ENCODE data around the gene FGF4.

Gene FGF4

GRCh38 chr11:69760319-69760718 is 14.8 kb downstream of the FGF4 start:
- no peak overlapping the region for H3K4me3 ChIP-seq (ENCODE audit: control insufficient read depth, low read depth, low read length)
- no peak for DNase-seq (ENCODE audit: low read depth)
- TF ChIP-seq, protein P1, sequence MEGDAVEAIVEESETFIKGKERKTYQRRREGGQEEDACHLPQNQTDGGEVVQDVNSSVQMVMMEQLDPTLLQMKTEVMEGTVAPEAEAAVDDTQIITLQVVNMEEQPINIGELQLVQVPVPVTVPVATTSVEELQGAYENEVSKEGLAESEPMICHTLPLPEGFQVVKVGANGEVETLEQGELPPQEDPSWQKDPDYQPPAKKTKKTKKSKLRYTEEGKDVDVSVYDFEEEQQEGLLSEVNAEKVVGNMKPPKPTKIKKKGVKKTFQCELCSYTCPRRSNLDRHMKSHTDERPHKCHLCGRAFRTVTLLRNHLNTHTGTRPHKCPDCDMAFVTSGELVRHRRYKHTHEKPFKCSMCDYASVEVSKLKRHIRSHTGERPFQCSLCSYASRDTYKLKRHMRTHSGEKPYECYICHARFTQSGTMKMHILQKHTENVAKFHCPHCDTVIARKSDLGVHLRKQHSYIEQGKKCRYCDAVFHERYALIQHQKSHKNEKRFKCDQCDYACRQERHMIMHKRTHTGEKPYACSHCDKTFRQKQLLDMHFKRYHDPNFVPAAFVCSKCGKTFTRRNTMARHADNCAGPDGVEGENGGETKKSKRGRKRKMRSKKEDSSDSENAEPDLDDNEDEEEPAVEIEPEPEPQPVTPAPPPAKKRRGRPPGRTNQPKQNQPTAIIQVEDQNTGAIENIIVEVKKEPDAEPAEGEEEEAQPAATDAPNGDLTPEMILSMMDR (IDR thresholded peaks at IDR 0.05; ENCODE audit: control insufficient read depth, insufficient read depth, low read depth, low read length, missing control alignments): no peak

GRCh38 chr11:69752890-69753289 is 22.3 kb downstream of the FGF4 start:
- DNase-seq (ENCODE audit: low read depth): no peak
- no peak overlapping the region for H3K4me3 ChIP-seq (ENCODE audit: control insufficient read depth, low read depth, low read length)
- TF ChIP-seq, protein P1 (IDR thresholded peaks at IDR 0.05; ENCODE audit: control insufficient read depth, insufficient read depth, low read depth, low read length, missing control alignments): no peak

GRCh38 chr11:69750875-69751597 is 24.1 kb downstream of the FGF4 start:
- DNase-seq (ENCODE audit: low read depth): no peak
- TF ChIP-seq, protein P1 (IDR thresholded peaks at IDR 0.05; ENCODE audit: control insufficient read depth, insufficient read depth, low read depth, low read length, missing control alignments): no peak
- H3K4me3 ChIP-seq (ENCODE audit: control insufficient read depth, low read depth, low read length): no peak overlapping the region

DNA sequence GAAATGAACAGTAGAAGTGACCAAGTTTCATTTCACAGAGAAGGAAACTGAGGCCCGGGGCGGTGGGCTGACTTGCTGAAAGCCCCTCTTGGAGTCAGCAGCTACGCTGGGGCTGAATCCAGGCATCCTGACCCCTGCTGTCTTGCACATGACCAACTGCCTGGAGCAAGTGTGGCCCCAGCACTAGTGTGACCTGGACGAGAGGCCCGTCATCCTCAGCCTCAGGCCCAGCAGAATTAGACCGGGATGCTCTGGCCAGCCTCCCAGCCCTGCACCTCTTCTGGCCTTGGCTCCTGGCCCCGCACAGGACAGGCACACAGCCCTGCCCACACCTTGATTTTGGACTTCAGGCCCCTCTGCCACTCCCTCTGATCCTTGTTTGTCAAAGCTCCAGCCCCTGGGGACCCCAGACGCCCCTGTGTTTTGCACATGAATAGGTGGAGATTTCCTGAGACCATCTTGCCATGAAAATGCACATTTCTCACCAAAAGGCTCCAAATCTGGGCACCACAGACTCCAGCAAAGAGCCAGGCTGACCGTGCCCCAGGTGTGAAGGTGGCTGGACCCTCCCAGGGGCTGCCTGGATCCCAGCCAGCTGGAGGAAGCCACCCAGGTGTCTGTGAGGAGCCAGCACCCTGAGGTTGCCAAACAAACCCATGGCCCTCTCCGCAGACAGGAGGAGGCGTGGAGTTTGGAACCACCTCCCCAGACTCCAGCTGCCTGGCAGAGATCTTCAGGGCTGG is 24.9 kb downstream of the FGF4 start:
- DNase-seq (ENCODE audit: low read depth): no peak
- H3K4me3 ChIP-seq (ENCODE audit: control insufficient read depth, low read depth, low read length): no peak overlapping the region
- TF ChIP-seq, protein P1 (IDR thresholded peaks at IDR 0.05; ENCODE audit: control insufficient read depth, insufficient read depth, low read depth, low read length, missing control alignments): no peak

- TF ChIP-seq, protein P1 (IDR thresholded peaks at IDR 0.05; ENCODE audit: control insufficient read depth, insufficient read depth, low read depth, low read length, missing control alignments): no peak
- no peak overlapping the region for H3K4me3 ChIP-seq (ENCODE audit: control insufficient read depth, low read depth, low read length)
- no peak for DNase-seq (ENCODE audit: low read depth)
Measured at GRCh38 chr11:69748637-69749036, 26.5 kb downstream of the FGF4 start.

DNA sequence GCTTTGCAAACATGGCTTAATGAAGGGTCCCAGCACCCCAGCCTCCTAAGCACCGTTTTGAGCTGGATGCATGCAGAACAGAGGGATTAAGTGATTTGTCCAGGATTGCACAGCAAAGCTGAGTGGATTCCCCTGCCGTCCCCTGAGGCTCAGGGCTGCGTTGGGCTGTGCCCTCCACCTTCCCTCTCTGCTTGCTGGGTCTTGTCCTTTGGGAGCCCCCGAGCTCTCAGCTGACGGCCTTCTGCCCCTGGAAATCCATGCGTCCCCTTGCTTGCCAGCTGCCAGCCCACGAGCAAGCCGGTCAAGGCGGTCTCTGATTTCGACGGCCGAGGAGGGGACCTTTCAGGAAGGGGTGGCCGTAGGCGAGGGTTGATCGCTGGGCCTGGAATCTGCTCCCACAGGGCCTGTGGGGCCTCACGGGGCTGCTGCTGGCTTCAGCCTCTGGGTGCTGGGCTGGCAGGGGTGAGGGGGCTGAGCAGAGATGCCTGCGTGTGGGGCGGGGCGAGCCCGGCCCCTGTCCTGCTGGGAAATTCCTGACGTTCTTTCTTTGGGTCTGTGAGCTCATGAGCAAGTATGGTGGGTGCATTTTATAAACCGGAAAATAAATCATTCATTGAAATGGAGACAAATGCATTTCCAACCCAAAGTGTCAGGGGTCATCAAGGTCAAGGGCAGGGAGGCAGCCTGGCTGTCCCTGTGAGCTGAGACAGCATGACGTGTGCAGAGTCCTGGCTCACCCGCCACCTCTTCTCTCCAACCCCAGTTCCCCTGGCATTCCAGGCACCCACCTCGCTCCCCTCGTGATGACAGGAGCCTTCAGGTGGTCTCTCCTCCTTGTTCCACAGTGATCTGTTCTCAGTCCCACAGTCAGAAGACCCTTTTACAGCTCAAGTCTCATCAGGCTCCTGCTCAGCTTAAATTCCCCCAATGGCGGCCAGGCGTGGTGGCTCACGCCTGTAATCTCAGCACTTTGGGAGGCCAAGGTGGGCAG is 28.1 kb downstream of the FGF4 start:
- TF ChIP-seq, protein P1 (IDR thresholded peaks at IDR 0.05; ENCODE audit: control insufficient read depth, insufficient read depth, low read depth, low read length, missing control alignments): no peak
- H3K4me3 ChIP-seq (ENCODE audit: control insufficient read depth, low read depth, low read length): no peak overlapping the region
- no peak for DNase-seq (ENCODE audit: low read depth)
